Activated B cell treated with CpG ODN at 0.5 μM for 24 hours (primary cell): ENCODE results near the gene C4B. TPM values are rescaled to one million over a fixed set of nuclear protein-coding genes. Genes with fewer than 3 reads are reported as not detected.
"Not testable (repeated sequence)": the region's sequence is repeated elsewhere in the genome, so short reads cannot be mapped to it uniquely, and the experiment has no call there.

Experiments used
- ATAC-seq: fragments of 200-7000 bp; cut with Tn5 transposase; one replicate; pipeline ENCODE4 v1.10.0; 2021; ENCODE audit warnings: low read depth, mild to moderate bottlenecking, moderate library complexity
- CTCF ChIA-PET: fragments of 350-600 bp; sonication (Branson Sonifier 250); formaldehyde crosslinking; loops from one replicate; lab custom pipeline; 2021; ENCODE audit warnings: antibody characterized with exemption; lab: Charles Lee
- POLR2A ChIA-PET: fragments of 350-600 bp; sonication (Branson Sonifier 250); formaldehyde crosslinking; loops from one replicate; lab custom pipeline; 2021; ENCODE audit warnings: antibody characterized with exemption; lab: Charles Lee
- DNase-seq: peaks from one replicate; pipeline ENCODE4 v3.0.0; 2022
- H3K27ac Mint-ChIP-seq: one replicate; pipeline ENCODE4 v1.8.0; 2020; ENCODE audit warnings: mixed read lengths
- H3K27me3 Mint-ChIP-seq: one replicate; pipeline ENCODE4 v1.8.0; 2021; ENCODE audit warnings: mixed read lengths
- H3K36me3 Mint-ChIP-seq: one replicate; pipeline ENCODE4 v1.8.0; 2021; ENCODE audit warnings: low read depth, mixed read lengths
- H3K4me1 Mint-ChIP-seq: one replicate; pipeline ENCODE4 v1.8.0; 2021; ENCODE audit warnings: mixed read lengths
- H3K4me3 Mint-ChIP-seq: one replicate; pipeline ENCODE4 v1.8.0; 2020; ENCODE audit warnings: mild to moderate bottlenecking, mixed read lengths
- H3K9me3 Mint-ChIP-seq: one replicate; pipeline ENCODE4 v1.8.0; 2020; ENCODE audit warnings: mixed read lengths
- intact Hi-C: fragments of 100-400 bp; cut with micrococcal nuclease; formaldehyde crosslinking; loops from one replicate; pipeline ENCODE4 v1.15.1; 2024
- total RNA-seq: library from RNA; stranded (reverse); gene quantifications from 2 replicates; pipeline ENCODE4 v1.2.3, GENCODE V29; 2022

Gene C4B
- total RNA-seq, 1 donor from 2014 or later: 5.3 TPM

DNA sequence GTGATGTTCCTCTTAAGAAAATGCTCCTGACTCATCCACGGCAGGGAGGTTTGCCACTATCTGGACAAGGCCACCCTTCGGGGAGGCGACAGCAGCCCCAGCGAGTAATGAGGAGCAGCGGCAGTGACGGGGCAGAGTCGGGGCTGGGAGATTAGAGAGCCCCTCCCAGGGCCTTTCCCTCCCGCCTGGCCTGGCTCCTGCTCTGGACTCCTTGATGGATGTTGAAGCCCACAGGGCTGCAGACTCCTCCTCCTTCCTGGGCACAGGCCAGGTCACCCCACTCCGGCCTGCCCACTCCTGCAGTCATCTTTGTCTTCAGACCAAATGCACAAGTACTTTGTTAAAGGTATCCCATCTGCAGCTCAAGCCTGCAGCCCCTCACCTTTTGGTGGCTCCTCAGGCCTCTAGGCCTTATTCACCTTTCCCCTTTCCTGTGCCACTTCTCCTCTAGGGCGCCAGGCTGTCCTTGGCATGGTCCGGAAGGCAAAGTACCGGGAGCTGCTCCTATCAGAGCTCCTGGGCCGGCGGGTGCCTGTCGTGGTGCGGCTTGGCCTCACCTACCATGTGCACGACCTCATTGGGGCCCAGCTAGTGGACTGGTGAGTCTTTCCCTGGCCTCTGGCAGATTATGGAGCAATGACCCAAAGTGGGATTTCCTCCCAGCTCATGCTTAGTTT, 1.5 kb upstream of the C4B start:
- H3K9me3 Mint-ChIP-seq, ATAC-seq, H3K27ac Mint-ChIP-seq, intact Hi-C loops, H3K27me3 Mint-ChIP-seq, CTCF ChIA-PET, POLR2A ChIA-PET, H3K4me1 Mint-ChIP-seq, H3K4me3 Mint-ChIP-seq, H3K36me3 Mint-ChIP-seq: not testable (repeated sequence)
- peak; percentile 11 for DNase-seq

DNA sequence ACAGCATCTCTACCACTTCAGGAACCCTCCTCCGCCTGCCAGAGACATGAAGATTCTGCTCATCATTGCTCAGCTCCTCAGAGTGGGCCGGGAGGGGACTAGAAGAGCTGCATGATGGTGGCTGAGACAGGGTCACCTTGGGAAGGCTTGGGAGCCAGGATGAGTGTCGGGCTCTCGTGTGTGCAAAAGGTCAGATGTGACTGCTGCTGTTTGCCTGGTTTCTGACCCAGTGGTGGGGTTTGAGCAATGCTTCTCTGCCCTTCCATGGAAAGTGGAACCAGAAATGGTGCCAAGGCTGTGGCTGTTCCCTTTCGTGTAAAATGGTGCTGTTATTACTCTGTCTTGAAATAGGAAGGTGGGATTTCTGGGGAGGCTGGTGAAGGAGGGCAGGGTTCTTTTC, 857 bp upstream of the C4B start:
- DNase-seq, POLR2A ChIA-PET: not testable (repeated sequence)

DNA sequence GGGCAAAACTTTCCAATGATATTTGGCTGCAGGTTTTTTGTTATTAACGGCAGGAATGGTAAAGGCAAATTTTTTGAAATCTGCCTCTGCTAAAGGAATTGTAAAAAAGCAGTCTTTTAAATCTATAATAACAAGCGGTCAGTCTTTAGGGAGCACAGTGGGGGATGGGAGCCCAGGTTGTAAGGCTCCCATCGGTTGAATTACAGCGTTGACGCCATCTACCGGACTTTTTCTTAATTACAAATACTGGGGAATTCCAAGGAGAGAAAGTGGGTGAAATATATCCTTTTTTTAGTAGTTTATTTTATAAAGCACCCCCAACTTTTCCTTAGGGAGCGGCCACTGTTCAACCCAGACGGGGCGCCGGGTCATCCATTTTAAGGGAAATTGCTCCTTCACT, 7.5 kb downstream of the C4B start:
- H3K27me3 Mint-ChIP-seq, intact Hi-C loops, POLR2A ChIA-PET, H3K36me3 Mint-ChIP-seq, H3K9me3 Mint-ChIP-seq, H3K27ac Mint-ChIP-seq, ATAC-seq, CTCF ChIA-PET, H3K4me1 Mint-ChIP-seq, DNase-seq, H3K4me3 Mint-ChIP-seq: not testable (repeated sequence)

More for the DNA sequence above, 857 bp upstream of the C4B start:
- H3K4me3 Mint-ChIP-seq, H3K4me1 Mint-ChIP-seq, H3K27ac Mint-ChIP-seq, H3K36me3 Mint-ChIP-seq, ATAC-seq, H3K27me3 Mint-ChIP-seq, CTCF ChIA-PET, intact Hi-C loops, H3K9me3 Mint-ChIP-seq: not testable (repeated sequence)

DNA sequence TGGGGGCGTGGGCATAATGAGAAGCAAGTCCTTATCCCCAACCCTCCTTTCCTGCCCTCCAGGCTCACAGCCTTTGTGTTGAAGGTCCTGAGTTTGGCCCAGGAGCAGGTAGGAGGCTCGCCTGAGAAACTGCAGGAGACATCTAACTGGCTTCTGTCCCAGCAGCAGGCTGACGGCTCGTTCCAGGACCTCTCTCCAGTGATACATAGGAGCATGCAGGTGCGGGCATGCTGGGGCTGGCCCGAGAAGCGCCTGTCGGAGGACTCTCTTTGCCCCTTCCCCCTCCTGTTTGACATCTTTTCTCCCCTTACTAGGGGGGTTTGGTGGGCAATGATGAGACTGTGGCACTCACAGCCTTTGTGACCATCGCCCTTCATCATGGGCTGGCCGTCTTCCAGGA, 14.0 kb downstream of the C4B start:
- H3K4me1 Mint-ChIP-seq, CTCF ChIA-PET, H3K27ac Mint-ChIP-seq, H3K4me3 Mint-ChIP-seq, POLR2A ChIA-PET, intact Hi-C loops, H3K9me3 Mint-ChIP-seq, H3K36me3 Mint-ChIP-seq, ATAC-seq, DNase-seq, H3K27me3 Mint-ChIP-seq: not testable (repeated sequence)

DNA sequence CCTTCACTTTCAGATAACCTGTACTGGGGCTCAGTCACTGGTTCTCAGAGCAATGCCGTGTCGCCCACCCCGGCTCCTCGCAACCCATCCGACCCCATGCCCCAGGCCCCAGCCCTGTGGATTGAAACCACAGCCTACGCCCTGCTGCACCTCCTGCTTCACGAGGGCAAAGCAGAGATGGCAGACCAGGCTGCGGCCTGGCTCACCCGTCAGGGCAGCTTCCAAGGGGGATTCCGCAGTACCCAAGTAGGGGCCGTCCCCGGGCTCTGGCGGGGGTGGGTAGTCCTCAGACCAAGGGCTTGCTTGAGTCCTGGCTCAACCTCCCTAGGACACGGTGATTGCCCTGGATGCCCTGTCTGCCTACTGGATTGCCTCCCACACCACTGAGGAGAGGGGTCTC, 15.0 kb downstream of the C4B start:
- intact Hi-C loops, H3K27me3 Mint-ChIP-seq, H3K27ac Mint-ChIP-seq, H3K4me1 Mint-ChIP-seq, ATAC-seq, CTCF ChIA-PET, DNase-seq, H3K36me3 Mint-ChIP-seq, POLR2A ChIA-PET, H3K9me3 Mint-ChIP-seq, H3K4me3 Mint-ChIP-seq: not testable (repeated sequence)

DNA sequence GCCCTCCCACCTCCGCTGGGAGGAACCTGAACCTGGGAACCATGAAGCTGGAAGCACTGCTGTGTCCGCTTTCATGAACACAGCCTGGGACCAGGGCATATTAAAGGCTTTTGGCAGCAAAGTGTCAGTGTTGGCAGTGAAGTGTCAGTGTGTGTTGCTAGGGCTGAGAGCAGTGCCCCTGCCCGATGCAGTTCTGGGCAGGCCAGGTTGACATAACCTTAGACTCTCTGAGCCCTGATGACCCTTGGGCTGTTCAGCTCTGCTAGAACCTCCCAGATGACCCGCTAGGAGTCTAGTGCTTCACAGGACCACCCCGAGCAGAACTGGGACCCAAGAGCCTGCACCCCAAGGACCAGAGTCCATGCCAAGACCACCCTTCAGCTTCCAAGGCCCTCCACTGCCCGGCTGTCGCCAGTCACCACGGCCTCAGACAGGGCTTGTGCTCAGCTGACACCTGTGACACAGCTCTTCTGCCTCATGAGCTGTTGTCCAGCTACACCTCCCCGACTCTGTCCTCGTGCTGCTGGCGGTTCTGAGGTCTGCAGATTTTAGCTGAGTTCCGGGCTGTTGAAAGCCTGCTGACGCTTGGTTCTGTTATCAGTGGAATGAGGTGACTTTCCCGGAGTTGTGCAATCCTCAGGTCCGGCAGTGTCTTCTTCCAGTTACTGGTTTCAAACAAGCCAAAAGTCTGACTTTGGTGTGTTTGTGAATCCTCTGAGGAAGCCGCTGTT, 20.9 kb downstream of the C4B start:
- H3K27me3 Mint-ChIP-seq, H3K36me3 Mint-ChIP-seq, CTCF ChIA-PET, H3K4me1 Mint-ChIP-seq, DNase-seq, ATAC-seq, H3K9me3 Mint-ChIP-seq, intact Hi-C loops, H3K4me3 Mint-ChIP-seq, POLR2A ChIA-PET, H3K27ac Mint-ChIP-seq: not testable (repeated sequence)

DNA sequence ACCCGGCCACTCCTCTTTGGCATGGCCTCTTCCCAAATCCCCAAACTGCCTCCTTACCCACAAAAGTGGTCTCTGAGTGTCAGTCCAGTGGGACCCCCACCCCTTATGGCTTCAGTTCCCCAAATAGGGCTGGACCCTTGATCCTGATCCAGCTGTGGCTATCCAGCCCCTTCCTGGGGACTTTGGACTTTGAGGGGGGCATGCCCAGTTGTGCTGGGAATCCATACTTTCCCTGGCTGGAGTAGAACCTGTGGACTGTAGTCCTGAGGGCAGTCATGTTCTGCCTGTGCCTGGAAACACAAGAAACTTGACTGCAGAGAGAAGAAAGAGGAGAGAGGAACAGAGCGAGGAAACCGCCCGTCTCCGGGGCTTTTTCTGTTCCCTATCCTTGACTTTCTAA, 22.5 kb downstream of the C4B start:
- H3K36me3 Mint-ChIP-seq, H3K27ac Mint-ChIP-seq, H3K27me3 Mint-ChIP-seq, DNase-seq, CTCF ChIA-PET, H3K9me3 Mint-ChIP-seq, POLR2A ChIA-PET, ATAC-seq, intact Hi-C loops, H3K4me3 Mint-ChIP-seq, H3K4me1 Mint-ChIP-seq: not testable (repeated sequence)

DNA sequence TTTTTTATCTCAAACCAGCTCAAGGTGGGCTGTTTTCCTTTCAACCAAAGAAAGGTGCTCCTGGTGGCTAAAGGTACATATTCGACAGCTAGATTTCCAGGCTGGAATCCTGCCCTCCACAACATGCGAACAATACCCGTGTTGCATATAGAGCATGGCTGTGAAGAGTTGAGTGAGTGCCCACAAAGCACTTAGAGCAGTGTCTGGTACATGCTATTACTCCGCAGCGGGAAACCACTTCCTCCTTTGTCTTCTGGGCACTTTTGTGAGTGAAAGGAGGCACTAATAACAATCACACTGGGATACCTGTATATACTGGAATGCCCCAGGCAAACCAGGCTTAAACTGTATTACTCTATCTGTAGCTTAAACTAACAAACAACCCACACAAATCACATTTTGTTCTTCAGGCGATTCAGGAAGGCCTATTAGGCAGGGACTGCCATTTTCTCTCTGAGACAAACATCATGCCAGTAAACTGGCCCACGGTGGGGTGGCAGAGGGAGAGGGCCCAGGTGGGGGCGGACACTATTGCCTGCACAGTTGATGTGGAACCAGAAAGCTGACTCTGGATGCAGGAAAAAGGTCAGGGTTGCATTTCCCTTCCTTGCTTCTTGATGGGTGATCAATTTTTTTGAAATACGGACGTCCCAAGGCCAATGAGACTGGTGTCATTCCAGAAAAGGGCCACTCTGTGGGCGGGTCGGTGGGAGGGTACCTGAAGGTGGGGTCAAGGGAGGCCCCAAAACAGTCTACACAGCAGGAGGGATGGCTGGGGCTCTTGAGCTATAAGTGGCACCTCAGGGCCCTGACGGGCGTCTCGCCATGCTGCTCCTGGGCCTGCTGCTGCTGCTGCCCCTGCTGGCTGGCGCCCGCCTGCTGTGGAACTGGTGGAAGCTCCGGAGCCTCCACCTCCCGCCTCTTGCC, 23.3 kb downstream of the C4B start, which contains the start of gene CYP21A2:
TSS of gene CYP21A2 (plus strand) at position 818 of the 927 bp plus-strand sequence. CDS start at position 826, 8 bp downstream.
- not testable (repeated sequence) for H3K27ac Mint-ChIP-seq

DNA sequence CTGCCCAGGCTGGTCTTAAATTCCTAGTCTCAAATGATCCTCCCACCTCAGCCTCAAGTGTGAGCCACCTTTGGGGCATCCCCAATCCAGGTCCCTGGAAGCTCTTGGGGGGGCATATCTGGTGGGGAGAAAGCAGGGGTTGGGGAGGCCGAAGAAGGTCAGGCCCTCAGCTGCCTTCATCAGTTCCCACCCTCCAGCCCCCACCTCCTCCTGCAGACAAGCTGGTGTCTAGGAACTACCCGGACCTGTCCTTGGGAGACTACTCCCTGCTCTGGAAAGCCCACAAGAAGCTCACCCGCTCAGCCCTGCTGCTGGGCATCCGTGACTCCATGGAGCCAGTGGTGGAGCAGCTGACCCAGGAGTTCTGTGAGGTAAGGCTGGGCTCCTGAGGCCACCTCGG, 24.3 kb downstream of the C4B start:
- DNase-seq, ATAC-seq, H3K4me3 Mint-ChIP-seq, H3K36me3 Mint-ChIP-seq, H3K27ac Mint-ChIP-seq, H3K4me1 Mint-ChIP-seq, CTCF ChIA-PET, POLR2A ChIA-PET, H3K27me3 Mint-ChIP-seq, intact Hi-C loops, H3K9me3 Mint-ChIP-seq: not testable (repeated sequence)

More for the DNA sequence above, 23.3 kb downstream of the C4B start, which contains the start of gene CYP21A2:
- H3K4me1 Mint-ChIP-seq, H3K27me3 Mint-ChIP-seq, H3K36me3 Mint-ChIP-seq, intact Hi-C loops, H3K4me3 Mint-ChIP-seq, DNase-seq, H3K9me3 Mint-ChIP-seq, POLR2A ChIA-PET, CTCF ChIA-PET: not testable (repeated sequence)
- ATAC-seq: peak; percentile 77

DNA sequence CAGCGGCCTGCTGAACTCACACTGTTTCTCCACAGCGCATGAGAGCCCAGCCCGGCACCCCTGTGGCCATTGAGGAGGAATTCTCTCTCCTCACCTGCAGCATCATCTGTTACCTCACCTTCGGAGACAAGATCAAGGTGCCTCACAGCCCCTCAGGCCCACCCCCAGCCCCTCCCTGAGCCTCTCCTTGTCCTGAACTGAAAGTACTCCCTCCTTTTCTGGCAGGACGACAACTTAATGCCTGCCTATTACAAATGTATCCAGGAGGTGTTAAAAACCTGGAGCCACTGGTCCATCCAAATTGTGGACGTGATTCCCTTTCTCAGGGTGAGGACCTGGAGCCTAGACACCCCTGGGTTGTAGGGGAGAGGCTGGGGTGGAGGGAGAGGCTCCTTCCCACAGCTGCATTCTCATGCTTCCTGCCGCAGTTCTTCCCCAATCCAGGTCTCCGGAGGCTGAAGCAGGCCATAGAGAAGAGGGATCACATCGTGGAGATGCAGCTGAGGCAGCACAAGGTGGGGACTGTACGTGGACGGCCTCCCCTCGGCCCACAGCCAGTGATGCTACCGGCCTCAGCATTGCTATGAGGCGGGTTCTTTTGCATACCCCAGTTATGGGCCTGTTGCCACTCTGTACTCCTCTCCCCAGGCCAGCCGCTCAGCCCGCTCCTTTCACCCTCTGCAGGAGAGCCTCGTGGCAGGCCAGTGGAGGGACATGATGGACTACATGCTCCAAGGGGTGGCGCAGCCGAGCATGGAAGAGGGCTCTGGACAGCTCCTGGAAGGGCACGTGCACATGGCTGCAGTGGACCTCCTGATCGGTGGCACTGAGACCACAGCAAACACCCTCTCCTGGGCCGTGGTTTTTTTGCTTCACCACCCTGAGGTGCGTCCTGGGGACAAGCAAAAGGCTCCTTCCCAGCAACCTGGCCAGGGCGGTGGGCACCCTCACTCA, 25.0 kb downstream of the C4B start:
- H3K27me3 Mint-ChIP-seq, POLR2A ChIA-PET, H3K9me3 Mint-ChIP-seq, H3K27ac Mint-ChIP-seq, H3K4me1 Mint-ChIP-seq, H3K4me3 Mint-ChIP-seq, CTCF ChIA-PET, DNase-seq, H3K36me3 Mint-ChIP-seq, ATAC-seq: not testable (repeated sequence)
- intact Hi-C loops: loop anchor here (10.0 kb wide), 2 partner anchors 115 to 755 kb away; partner anchors contain the start of genes PPT2 and PRRT1
